Embryonic facial prominence (tissue), 1 donor: ENCODE measurements around the gene ABR.

Source experiments
- DNase-seq: peaks from one replicate; pipeline ENCODE4 v3.0.0-alpha.2; 2016; ENCODE audit errors: extremely low spot score

The ABR gene

DNA sequence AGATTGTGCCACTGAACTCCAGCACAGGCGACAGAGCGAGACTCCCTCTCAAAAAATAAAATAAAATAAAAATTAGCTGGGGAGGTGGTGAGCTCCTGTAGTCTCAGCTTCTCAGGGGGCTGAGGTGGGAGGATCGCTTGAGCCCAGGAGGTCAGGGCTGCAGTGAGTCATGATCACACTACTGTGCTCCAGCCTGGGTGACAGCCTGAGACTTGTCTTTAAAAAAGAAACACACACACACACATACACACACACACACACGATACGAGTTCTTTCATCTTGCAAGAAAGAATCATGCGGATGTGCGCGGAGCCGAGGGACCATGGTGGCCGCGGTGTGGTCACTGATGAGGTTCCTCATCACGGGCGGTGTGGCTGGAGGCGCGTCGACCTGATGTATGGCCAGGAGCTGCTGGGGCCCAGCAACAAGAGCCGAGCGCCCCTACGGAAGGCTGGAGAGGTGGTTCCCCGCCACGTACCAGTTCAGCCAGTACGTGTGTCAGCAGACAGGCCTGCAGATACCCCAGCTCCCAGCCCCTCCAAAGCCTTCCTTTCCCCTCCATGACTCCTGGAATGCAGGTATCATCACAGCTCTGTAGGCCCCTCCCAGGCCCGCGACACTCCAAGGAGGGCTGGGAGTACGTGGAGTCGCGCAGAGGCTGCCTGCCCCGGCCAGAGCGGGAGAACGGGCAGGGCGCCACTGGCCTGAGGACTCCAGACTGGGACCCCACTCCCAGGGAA is 220.9 kb downstream of the ABR start:
- no peak for DNase-seq

DNA sequence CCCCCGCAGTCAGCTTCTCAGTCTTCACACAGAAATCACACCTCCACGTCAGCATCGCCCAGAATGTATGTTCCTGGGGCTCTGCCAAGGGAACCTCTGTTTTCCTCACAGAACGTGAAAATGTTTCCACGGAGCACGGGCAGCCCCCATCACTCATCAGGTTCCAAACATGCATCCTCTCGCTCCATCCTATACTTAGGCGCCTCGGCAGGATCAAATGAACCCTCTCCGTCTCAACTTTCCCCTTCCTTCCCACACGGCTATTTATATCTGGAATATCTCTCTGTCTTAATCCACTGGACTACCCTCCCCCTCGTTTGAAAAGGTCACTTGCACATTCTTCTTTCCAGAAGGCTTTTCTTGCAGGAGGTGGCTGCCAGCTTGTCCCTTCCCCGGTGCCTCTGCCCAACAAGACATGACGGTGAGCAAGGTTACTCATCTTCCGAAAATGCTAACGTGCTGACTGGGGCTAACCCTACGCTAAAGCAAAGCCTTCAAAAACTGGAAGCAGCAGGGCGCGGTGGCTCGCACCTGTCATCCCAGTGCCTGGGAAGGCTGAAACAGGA is 221.8 kb downstream of the ABR start:
- DNase-seq: no peak

GRCh38 chr17:956905-957304 is 222.9 kb downstream of the ABR start:
- no peak for DNase-seq

- no peak for DNase-seq
Measured at GRCh38 chr17:954431-955164, 225.2 kb downstream of the ABR start.

GRCh38 chr17:953767-954166 is 226.0 kb downstream of the ABR start:
- no peak for DNase-seq
